ENCODE results near the gene UNK. TPM values are rescaled to one million over a fixed set of nuclear protein-coding genes. Genes with fewer than 3 reads are reported as not detected.

Gene UNK
- total RNA-seq, 1 experiment from 2014 or later: 27.8 TPM

- no peaks in the 10 kb centered on the region for H3K4me1 ChIP-seq (replicated peaks; ENCODE audit: insufficient read depth)
Measured at GRCh38 chr17:75834928-75835653, 50.5 kb downstream of the UNK start.

GRCh38 chr17:75835654-75835987 is 51.0 kb downstream of the UNK start:
- Histone ChIP-seq H3K9me2 (ENCODE audit: insufficient read depth) (no peaks in the 10 kb centered on the region), H3K27me3 (ENCODE audit: insufficient read depth, low read depth) (no peaks in the 10 kb centered on the region), H3F3A (ENCODE audit: insufficient read depth, low read depth) (peaks cover 4% of the 10 kb centered on the region; the same call in 1 of the 2 replicates), H4K20me1 (ENCODE audit: insufficient read depth) (no peaks in the 10 kb centered on the region), H3K79me2 (ENCODE audit: low read depth) (no peaks in the 10 kb centered on the region), H3K4me2 (no peak overlapping the region), H3K4me3 (no peak overlapping the region), H3K36me3 (ENCODE audit: low read depth) (no peaks in the 10 kb centered on the region), H3K9me3 (ENCODE audit: insufficient read depth, low read depth) (no peaks in the 10 kb centered on the region), H2AFZ (no peak overlapping the region), H3K27ac (no peak overlapping the region), H3K4me1 (replicated peaks; ENCODE audit: insufficient read depth) (no peaks in the 10 kb centered on the region)
- TF ChIP-seq EZH2 (IDR thresholded peaks at IDR 0.05; ENCODE audit: low read depth): no peak
- TF ChIP-seq, protein P1, sequence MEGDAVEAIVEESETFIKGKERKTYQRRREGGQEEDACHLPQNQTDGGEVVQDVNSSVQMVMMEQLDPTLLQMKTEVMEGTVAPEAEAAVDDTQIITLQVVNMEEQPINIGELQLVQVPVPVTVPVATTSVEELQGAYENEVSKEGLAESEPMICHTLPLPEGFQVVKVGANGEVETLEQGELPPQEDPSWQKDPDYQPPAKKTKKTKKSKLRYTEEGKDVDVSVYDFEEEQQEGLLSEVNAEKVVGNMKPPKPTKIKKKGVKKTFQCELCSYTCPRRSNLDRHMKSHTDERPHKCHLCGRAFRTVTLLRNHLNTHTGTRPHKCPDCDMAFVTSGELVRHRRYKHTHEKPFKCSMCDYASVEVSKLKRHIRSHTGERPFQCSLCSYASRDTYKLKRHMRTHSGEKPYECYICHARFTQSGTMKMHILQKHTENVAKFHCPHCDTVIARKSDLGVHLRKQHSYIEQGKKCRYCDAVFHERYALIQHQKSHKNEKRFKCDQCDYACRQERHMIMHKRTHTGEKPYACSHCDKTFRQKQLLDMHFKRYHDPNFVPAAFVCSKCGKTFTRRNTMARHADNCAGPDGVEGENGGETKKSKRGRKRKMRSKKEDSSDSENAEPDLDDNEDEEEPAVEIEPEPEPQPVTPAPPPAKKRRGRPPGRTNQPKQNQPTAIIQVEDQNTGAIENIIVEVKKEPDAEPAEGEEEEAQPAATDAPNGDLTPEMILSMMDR (conservative IDR thresholded peaks at IDR 0.05): no peak
- no TSS peak for BruUV-seq (replicated peaks)
- DNase-seq: no peak
- intact Hi-C loops (cut with micrococcal nuclease; ENCODE audit: unreplicated experiment): no loop called here
- POLR2A ChIA-PET (ENCODE audit: unreplicated experiment): interaction anchor here (0.6 to 0.9 kb wide), 2 partner anchors 56 to 63 kb away, joined by 3 read pairs; no protein-coding TSS in a partner anchor
- CTCF ChIA-PET: no interaction called here

More at GRCh38 chr17:75834928-75835653, 50.5 kb downstream of the UNK start:
- no peaks in the 10 kb centered on the region for H4K20me1 ChIP-seq (ENCODE audit: insufficient read depth)
- H3K79me2 ChIP-seq (ENCODE audit: low read depth): no peaks in the 10 kb centered on the region
- CTCF ChIA-PET: no interaction called here
- no peak overlapping the region for H3K4me3 ChIP-seq
- no peak overlapping the region for H2AFZ ChIP-seq
- no peaks in the 10 kb centered on the region for H3K9me3 ChIP-seq (ENCODE audit: insufficient read depth, low read depth)
- BruUV-seq (replicated peaks): no TSS peak
- H3K4me2 ChIP-seq: no peak overlapping the region
- TF ChIP-seq, protein P1 (conservative IDR thresholded peaks at IDR 0.05): no peak
- no peak for TF ChIP-seq EZH2 (IDR thresholded peaks at IDR 0.05; ENCODE audit: low read depth)
- POLR2A ChIA-PET (ENCODE audit: unreplicated experiment): interaction anchor here (0.6 kb wide), 1 partner anchor 62 kb away, joined by 3 read pairs; no protein-coding TSS in a partner anchor
- H3K27ac ChIP-seq: no peak overlapping the region
- H3F3A ChIP-seq (ENCODE audit: insufficient read depth, low read depth): peaks cover 4% of the 10 kb centered on the region; the same call in 1 of the 2 replicates
- intact Hi-C loops (cut with micrococcal nuclease; ENCODE audit: unreplicated experiment): no loop called here
- H3K36me3 ChIP-seq (ENCODE audit: low read depth): no peaks in the 10 kb centered on the region
- no peaks in the 10 kb centered on the region for H3K9me2 ChIP-seq (ENCODE audit: insufficient read depth)
- no peak for DNase-seq
- H3K27me3 ChIP-seq (ENCODE audit: insufficient read depth, low read depth): no peaks in the 10 kb centered on the region

GRCh38 chr17:75836605-75837004 is 52.0 kb downstream of the UNK start:
- Histone ChIP-seq H3F3A (ENCODE audit: insufficient read depth, low read depth) (peaks cover 4% of the 10 kb centered on the region; the same call in 1 of the 2 replicates), H3K79me2 (ENCODE audit: low read depth) (no peaks in the 10 kb centered on the region), H3K9me2 (ENCODE audit: insufficient read depth) (no peaks in the 10 kb centered on the region), H3K27me3 (ENCODE audit: insufficient read depth, low read depth) (no peaks in the 10 kb centered on the region), H3K4me2 (no peak overlapping the region), H3K4me3 (no peak overlapping the region), H3K9me3 (ENCODE audit: insufficient read depth, low read depth) (no peaks in the 10 kb centered on the region), H3K4me1 (replicated peaks; ENCODE audit: insufficient read depth) (no peaks in the 10 kb centered on the region), H4K20me1 (ENCODE audit: insufficient read depth) (no peaks in the 10 kb centered on the region), H3K36me3 (ENCODE audit: low read depth) (no peaks in the 10 kb centered on the region), H3K27ac (no peak overlapping the region), H2AFZ (no peak overlapping the region)
- no peak for TF ChIP-seq EZH2 (IDR thresholded peaks at IDR 0.05; ENCODE audit: low read depth)
- TF ChIP-seq, protein P1 (conservative IDR thresholded peaks at IDR 0.05): no peak
- ChIA-PET POLR2A (ENCODE audit: unreplicated experiment) (interaction anchor here (0.6 to 0.9 kb wide), 2 partner anchors 16 to 57 kb away, joined by 3 to 4 read pairs; no protein-coding TSS in a partner anchor), CTCF (interaction anchor here (0.5 kb wide), 1 partner anchor 588 kb away, joined by 4 read pairs; no protein-coding TSS in a partner anchor)
- DNase-seq: no peak
- no TSS peak for BruUV-seq (replicated peaks)
- intact Hi-C loops (cut with micrococcal nuclease; ENCODE audit: unreplicated experiment): no loop called here
